HL-60/S4 treated with retinoic acid at 250 ng/mL for 4 days and 3 days (cell line): ENCODE results near the gene TBC1D20.
"Not testable (repeated sequence)": the region's sequence is repeated elsewhere in the genome, so short reads cannot be mapped to it uniquely, and the experiment has no call there.

Experiments used
- in situ Hi-C: fragments of 300-500 bp; cut with MboI; formaldehyde crosslinking; loops from 2 replicates; pipeline ENCODE4 v1.7.0; 2022; ENCODE audit warnings: low sequenced_read_pairs

The TBC1D20 gene

DNA sequence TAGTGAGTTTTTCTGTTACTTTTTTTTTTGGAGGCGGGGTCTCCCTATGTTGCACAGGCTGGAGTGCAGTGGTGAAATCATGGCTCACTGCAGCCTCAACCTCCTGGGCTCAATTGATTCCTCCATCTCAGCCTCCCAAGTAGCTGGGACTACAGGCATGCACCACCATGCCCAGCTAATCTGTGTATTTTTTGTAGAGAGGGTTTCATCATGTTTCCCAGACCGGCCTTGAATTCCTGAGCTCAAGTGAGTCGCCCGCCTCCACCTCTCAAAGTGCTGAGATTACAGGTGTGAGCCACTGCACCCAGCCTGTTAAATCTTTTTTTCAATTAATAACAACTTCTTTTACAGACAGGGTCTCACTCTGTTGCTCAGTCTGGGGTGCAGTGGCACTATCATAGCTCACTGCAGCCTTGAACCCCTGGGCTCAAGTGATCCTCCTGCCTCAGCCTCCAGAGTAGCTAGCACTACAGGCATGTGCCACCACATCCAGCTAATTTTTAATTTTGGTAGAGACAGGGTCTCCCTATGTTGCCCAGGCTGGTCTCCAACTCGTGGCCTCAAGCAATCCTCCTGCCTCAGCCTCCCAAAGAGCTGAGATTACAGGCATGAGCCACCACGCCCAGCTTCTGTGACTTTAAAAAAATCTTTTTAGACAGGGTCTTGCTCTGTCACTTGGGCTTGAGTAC is 14.4 kb upstream of the TBC1D20 start:
- in situ Hi-C loops: not testable (repeated sequence)

DNA sequence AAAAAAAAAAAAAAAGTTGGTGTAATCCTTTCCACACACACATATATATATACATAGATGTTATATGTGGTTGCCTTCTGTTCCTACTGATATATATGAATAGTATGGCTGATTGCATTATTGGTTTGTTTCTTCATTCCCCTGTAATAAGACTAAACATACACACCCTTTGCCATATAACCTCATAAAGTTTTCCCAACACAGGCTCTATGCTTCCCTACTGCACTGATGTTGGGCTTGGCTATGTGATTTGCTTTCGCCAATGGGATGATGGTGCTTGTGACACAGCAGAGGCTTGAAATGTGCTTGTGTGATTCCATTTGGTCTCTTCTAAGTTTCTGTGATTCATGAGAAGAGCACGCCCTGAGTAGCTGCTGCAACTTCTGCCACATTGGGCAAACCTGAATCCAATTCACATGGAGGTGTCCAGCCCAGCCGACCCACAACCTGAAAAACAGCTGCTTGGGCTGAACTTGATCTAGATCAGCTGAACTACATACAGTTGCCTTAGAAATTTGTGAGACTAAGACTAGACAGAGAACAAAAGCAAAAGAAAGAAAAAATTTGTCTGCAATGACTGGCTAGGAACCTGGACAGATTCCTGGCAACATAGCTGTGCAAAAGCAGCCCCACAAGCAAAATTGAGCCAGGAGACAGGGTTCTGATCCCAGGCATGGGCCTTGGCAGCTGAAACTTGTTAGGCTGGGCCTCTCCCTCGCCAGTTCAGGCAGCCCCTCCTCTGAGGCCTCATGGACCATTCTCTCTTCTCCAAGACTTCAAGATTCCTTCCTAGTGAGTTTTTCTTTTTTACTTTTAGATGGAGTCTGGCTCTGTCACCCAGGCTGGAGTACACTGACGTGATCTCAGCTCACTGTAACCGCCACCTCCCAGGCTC is 13.4 kb upstream of the TBC1D20 start:
- in situ Hi-C loops: no loop called here

DNA sequence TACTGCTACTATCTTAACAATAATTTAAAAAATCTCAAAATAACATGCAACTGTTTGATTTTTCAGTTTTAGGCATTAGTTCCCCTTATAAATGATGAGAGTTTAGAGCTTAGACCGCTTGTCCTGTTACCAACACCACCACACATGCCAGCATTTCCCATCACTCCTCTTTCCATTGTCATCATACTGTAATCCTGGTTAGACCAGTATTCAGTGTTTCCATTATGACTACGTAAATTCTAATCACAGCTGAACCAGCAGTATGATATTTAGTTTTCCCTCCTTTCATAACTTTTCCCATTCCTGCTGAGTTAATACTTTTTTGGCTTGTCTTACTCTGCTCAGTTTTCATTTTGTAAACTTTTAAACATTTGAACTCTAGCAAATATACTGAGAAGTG is 12.2 kb upstream of the TBC1D20 start:
- in situ Hi-C loops: loop anchor here (5.0 kb wide), 1 partner anchor 117 kb away; no protein-coding TSS in a partner anchor

DNA sequence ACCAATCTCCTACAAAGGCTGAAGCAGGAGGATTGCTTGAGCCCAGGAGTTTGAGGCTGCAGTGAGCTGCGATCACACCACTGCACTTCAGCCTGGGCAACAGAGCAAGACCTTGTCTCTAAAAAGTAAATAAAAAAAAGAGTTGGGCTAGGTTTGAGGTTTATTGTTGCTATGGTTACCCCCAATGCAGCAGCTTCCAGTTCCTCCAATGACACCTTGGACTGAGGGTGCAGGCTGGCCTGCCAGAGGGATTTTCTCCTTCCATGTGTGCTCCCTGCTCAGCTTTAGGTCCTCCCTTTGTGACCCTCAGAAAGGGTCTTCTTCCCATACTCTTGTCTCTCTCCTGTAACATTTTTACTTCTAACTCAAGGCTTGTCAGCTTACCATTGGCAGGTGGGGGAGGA is 10.6 kb upstream of the TBC1D20 start:
- in situ Hi-C loops: loop anchor here (5.0 kb wide), 1 partner anchor 116 kb away; no protein-coding TSS in a partner anchor

DNA sequence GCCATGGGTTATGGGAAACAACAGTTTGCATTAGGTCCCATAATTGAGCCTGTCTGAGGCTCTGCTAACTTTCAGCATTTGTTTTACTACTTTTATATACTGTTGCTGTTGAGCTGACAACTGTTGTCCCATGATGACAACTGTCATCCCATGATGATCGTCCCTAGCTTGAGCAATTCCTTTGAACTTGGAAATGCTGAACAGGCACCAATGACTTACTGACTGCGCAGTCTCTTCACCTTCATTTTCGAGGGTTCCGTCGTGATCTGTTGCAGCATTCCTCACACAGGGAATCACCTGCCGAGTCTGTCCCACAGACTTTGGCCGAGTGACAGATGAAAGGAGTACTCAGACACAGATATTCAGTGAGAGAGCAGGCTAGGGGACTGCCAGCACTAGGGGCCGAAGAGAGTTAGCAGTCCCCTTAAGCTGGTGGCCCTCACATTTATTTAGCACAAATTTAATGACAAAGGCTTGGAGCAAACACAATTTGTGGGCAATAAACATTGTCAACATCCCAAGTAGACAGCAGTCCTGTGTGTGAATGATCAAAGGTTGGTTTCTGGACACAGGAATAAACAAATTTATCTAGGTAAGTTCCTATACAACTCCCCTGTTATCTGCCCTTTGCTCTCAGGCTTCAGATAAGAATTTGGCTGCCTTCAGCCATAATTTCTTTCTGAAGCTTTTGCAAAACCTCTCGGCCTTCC is 10.0 kb upstream of the TBC1D20 start:
- in situ Hi-C loops: loop anchor here (5.0 kb wide), 1 partner anchor 115 kb away; no protein-coding TSS in a partner anchor

DNA sequence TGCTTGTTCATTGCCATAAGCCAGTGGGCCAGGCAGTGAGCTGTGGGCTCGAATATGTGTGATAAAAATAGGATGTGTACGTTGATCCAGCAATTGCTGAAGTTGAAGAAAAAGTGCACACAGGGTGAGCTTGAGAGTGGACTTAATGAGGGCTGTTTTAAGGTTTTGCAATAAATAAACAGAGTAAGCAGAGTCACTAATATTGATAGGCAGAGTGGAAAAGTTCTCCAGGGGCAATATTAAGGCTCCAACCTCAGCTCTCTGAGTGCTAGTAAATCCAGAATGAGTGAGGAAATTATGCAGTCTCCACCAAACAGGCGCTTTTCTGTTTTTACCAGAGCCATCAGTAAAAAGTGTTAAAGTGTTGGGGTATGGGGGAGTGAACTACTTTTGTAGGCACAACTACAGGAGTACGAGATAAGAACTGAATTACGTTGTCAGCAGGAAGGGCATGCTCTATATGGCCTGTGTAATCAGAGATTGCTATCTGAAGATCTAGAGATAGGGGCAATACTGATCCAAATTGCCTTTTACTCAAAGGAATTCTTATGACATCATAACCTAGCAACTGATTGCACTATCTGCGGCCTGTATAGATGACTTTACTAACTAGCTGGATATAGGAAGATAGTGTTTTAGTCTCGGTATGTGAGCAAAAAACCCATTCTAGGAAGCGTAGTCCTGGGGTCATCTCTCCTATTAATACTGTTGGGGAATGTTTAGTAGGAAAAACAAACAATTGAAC is 7.6 kb upstream of the TBC1D20 start:
- in situ Hi-C loops: loop anchor here (5.0 kb wide), 1 partner anchor 113 kb away; no protein-coding TSS in a partner anchor

DNA sequence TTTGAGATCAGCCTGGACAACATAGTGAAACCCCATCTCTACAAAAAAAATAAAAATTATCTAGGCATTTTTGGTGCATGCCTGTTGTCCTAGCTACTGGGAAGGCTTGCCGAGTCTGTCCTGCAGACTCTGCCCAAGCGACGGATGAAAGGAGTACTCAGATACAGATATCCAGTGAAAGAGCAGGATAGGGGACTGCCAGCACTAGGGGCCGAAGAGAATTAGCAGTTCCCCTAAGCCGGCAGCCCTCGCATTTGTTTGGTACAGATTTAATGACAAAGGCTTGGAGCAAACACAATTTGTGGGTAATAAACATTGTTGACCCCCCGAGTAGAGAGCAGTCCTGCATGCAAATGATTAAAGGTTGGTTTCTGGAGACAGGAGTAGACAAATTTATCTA is 5.4 kb upstream of the TBC1D20 start:
- in situ Hi-C loops: no loop called here

DNA sequence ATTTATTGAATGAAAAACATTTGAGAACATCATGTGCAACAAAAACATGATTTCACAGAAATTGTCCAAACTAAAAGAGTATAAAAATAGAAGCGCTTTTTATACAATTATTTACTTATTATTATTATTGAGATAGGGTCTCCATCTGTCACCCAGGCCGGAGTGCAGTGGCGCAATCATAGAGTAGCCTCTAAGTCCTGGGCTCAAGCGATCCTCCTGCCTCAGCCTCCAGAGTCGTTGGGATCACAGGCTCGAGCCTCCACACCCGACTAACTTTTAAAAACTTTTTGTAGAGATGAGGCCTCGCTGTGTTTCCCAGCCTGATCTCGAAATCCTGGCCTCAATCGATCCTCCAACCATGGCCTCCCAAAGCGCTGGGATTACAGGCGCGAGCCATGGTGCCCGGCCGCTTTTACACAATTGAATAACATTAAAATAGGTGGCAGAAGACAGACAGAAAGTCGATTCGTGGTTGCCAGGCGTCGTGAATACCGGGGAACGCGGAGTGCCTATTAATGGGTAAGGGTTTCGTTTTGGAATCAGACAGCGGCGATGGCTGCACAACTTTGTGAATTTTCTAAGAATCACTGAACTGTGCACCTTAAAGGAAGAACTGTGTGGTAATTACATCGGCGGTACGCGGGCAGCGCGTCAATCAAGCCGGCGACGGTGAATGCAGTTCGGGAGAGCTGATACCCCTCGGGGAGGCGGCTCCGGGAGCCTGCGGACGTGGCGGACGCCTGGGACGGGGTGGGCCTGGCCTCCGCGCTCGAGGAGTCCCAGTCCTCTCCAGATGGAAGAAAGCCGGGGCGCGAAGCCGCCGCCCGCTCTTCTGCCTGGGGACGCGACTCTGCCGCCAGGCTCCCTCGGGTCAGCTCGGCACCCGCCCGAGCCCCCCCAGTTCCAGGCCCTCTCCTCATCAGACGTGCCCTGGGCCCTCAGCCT is 807 bp downstream of the TBC1D20 start:
- in situ Hi-C loops: no loop called here

DNA sequence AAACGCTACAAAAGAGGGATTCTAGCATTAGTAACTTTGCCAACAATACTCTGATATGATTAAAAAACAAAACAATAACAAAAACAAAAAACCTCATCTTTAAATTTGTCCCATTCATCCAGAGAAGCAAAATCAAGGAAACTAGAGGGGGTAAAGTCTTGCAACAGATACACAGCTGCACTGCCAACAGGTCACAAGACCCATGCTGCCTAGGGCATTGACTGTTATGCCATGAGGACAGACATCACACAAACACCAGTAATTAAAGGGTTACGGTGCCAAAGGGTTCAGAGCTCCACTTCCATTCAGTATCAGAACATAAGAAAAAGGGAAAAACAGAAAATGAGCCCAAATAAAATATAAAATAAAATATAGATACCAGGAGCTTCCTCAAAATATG is 1.6 kb downstream of the TBC1D20 start:
- in situ Hi-C loops: no loop called here

DNA sequence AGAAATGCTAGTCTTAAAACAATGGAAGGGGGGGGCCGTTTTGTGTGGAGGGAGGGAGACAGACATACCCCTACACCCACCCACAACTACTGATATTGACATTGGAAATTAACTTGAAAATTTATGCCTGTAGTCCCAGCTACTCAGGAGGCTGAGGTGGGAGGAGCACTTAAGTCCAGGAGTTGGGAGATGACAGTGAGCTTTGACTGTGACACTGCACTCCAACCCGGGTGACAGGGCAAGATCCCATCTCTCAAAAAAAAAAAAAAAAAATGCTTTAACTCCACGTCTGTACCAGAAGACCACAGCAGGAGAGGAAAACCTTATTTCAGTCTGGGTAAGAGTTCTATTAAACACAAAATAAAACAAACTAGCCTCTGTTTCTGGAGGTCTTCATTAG is 2.2 kb downstream of the TBC1D20 start:
- in situ Hi-C loops: no loop called here

DNA sequence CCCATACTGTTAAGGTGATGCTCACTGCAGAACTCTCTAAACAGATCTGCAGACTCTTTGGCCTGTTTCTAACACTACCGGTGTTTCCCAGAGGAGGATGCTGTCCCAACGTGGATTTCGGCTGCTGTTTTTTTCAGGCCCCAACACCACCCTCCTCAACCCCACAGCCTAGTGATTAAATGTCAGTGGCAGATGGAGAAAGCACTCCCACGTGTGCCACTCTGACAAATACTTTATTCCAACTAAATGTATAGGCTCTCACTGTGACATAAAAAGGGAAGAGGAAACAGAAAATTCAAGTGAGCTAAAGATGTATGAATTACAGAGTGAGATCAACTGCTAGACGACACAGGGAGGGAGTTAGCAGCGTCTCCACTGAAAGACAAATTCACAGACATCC is 3.6 kb downstream of the TBC1D20 start:
- in situ Hi-C loops: no loop called here

DNA sequence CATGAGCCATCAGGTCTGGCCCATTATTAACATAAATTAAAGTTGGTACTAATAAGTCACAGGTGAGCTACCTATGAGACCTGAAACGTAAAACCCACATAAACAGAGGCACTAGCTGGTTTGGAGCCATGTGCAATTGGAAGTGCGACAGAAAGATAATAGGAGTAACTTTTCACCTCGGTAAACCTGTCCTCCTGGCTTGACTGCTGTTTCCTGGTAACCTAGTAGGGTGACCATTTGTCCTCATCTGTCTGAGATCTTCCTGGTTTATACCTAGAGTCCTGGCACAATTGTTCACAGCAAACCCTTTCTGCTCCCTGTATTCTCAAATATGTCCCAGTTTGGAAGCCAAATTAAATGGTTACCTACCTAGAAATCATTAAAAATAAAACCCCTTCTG is 7.4 kb downstream of the TBC1D20 start:
- in situ Hi-C loops: no loop called here

DNA sequence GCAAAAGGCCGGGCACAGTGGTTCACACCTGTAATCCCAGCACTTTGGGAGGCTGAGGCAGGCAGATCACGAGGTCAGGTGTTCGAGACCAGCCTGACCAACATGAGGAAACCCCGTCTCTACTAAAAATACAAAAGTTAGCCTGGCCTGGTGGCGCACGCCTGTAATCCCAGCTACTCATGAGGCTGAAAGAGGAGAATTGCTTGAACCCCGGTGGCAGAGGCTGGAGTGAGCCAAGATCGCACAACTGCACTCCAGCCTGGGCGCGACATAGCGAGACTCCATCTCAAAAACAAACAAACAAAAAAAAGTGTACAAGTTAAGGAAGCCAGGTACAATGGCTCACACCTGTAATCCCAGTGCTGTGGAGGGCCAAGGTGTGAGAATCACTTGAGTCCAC is 10.3 kb downstream of the TBC1D20 start:
- in situ Hi-C loops: not testable (repeated sequence)

DNA sequence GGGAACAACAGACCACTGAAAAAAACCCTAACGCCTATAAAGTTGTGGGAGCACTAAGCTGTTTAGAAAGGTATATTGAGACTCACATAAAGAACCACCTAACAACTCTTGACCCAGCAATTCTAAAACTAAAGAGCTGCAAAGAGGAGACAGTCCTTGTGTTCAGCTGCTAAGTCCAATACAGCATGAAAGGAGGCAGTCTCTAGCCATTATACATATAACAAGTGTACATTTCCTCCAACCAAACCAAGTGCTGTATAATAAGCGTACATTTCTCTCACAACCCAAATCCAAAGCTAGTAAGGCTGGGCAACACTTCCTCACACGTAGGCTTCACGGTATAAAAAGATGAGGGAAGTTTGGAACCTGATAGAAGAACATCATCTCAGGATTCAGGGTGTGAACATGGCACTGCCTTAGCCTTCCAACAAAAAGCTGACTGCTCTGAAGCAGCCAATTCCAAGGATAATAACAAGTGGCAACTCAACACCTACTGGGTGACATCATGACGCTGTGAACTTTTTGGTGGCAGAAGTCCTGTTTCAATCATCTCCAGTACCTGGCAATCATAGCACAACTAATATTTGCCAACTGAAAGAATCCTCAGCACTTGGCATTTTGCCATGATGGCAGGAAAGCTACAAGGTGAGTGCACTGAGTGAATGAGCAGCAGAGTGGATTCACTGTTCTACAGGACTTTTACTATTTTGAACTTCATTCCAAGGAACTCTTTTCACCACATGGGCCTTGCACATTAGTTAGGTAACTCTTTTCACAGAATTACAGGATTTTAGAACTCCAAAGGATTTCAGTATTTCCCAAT is 16.6 kb downstream of the TBC1D20 start:
- in situ Hi-C loops: no loop called here

DNA sequence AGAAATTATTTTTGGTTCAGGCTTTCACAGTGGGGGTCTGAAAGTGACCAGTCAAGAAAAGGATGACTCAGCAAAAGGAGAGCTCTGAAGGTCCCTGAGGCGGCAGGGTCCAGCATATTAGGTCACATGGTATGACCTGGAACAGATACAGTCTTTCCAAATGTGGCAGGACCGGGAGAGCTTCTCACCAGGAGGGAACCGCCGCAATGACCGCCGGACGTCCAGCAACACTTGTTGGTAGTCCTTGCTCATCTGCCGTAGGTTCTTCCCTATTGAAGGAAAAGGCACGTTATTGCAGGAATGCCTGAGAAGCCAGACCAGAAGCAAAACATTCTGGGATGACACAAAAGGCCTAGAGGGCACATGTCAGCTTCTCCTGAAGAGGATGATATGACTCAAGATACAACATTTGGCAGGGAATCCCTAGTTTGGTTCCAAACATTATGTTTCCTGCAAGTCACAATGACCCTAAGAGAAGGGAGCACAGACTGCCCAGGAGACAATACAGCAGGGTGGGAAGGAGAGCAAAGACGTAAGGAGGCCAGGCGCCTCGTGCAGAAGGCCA is 17.4 kb downstream of the TBC1D20 start:
- in situ Hi-C loops: no loop called here

DNA sequence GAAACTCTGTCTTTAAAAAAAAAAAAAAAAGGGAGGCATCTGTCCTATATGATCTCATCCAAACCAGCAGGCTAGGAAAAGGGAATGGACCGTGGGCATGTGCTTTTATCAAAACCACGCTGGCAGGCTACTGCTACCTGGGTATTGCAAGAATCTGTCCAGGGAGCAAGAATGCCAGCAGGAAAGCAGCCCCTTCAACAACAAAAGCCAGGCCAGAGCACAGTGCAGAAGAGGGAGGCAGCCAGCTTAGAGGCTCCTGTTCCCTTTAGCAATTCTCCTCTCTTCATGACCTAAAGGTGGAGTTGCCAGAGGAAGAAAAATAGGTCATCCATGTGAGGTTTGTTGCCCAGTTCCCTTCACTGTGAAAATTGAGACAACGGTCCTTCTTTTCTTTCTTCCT is 18.2 kb downstream of the TBC1D20 start:
- in situ Hi-C loops: no loop called here

DNA sequence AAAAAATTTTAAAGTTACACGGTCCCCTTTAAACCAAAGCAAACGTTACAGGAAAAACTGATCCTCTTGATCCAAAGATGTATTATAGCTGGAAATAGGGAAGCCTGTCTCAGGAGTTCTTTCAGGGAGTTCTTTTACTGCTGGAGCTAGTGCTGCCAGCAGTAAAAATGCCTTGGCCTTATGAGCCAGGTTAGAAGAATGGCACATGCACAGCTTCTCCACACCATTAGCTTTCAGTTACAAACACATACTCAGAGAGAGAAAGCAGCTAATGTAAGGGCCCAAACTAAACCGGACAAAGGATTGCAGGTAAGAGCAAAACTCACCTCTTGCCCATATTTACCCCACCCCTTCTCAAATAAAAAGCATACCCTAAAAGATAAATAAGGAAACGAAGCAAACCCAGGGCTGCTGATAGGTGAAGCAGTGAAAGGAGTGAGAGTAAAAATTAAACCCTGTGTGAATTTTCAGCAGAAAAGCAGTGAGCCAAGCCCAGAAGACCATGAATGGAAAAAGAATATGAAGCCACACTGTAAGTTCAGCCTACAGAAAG is 19.0 kb downstream of the TBC1D20 start:
- in situ Hi-C loops: no loop called here

DNA sequence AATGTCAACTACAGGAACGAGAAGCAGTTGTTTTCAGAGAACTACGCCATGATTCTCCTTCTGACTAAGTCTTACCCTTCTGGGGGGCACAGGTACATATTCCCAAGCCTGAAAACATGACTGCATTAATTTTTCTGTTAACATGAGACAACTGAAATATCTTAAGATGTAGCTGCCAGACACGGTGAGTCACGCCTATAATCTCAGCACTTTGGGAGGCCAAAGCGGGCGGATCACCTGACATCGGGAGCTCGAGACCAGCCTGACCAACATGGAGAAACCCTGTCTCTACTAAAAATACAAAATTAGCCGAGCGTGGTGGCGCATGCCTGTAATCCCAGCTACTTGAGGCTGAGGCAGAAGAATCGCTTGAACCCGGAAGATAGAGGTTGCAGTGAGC is 21.7 kb downstream of the TBC1D20 start:
- in situ Hi-C loops: no loop called here
